Transverse colon (tissue), 4 donors: ENCODE measurements around the gene S100A10. TPM values are rescaled to one million over a fixed set of nuclear protein-coding genes. Genes with fewer than 3 reads are reported as not detected.
A peak's percentile ranks its signal among the peaks of the same experiment; 100 is the strongest.

Experiments used
- DNase-seq: peaks from one replicate; pipeline ENCODE4 v3.0.0-alpha.2; 2019
- H3K27ac ChIP-seq, 4 donors: fragments of 200-600 bp; sonication (generic); 2 replicates each; pipeline ENCODE4 v1.5.1; 2016 to 2018; ENCODE audit warnings: inconsistent platforms in 4 of 4
- H3K27me3 ChIP-seq: fragments of 200-600 bp; sonication (generic); 2 replicates; pipeline ENCODE4 v1.5.1; 2017; ENCODE audit warnings: inconsistent platforms
- H3K36me3 ChIP-seq, 4 donors: fragments of 200-600 bp; sonication (generic); 2 replicates each; pipeline ENCODE4 v1.5.1; 2017 to 2019; ENCODE audit warnings: inconsistent platforms in 4 of 4
- H3K4me1 ChIP-seq, 4 donors: fragments of 200-600 bp; sonication (generic); 2 replicates each; pipeline ENCODE4 v1.5.1; 2017 to 2020; ENCODE audit warnings: inconsistent platforms in 4 of 4
- H3K4me3 ChIP-seq, 4 donors: fragments of 200-600 bp; sonication (generic); 1 replicate in 1 of 4; 2 replicates in 3 of 4; pipeline versions ENCODE4 v1.5.1 to v1.6.1; 2017 to 2019; ENCODE audit warnings: inconsistent platforms in 4 of 4
- H3K9me3 ChIP-seq, 2 donors: fragments of 200-600 bp; sonication (generic); 2 replicates each; pipeline ENCODE4 v1.5.1; 2017 to 2019; ENCODE audit warnings: inconsistent platforms in 2 of 2
- EP300 ChIP-seq: sonication (generic); formaldehyde crosslinking; IDR thresholded peaks from one replicate; pipeline ENCODE4 v1.6.1; 2017; ENCODE audit warnings: antibody characterized with exemption, low read depth
- POLR2A ChIP-seq: fragments of 450-650 bp; IDR thresholded peaks from one replicate; pipeline ENCODE4 v1.6.1; 2016; ENCODE audit warnings: antibody characterized with exemption, mild to moderate bottlenecking, moderate library complexity
- POLR2AphosphoS5 ChIP-seq, 3 donors: sonication (generic); formaldehyde crosslinking; IDR thresholded peaks; one replicate each; pipeline ENCODE4 v1.6.1; 2016; ENCODE audit warnings: antibody characterized with exemption in 3 of 3
- WGBS, 2 donors: methylation state at CpG; one replicate each; pipeline ENCODE4 v1.1.5; 2018; ENCODE audit warnings: low coverage in 1 of 2; 5-methylcytosine and 5-hydroxymethylcytosine counted together
- in situ Hi-C, 4 donors: fragments of 200-750 bp; cut with MboI; loops; one replicate each; pipeline versions ENCODE4 v1.15.0 to v1.15.1; 2017; ENCODE audit warnings: low sequenced_read_pairs in 3 of 4, low pct_ligation_motif_present in 1 of 4, low pct_unique_long_range_greater_than_20kb in 1 of 4
- intact Hi-C: fragments of 100-400 bp; cut with DNase I; formaldehyde crosslinking; loops from one replicate; pipeline ENCODE4 v1.15.1; 2023; ENCODE audit warnings: low total_unique reads
- total RNA-seq, 4 donors: library from RNA; depleted of rRNA; stranded (reverse); fragments of >200 nt; gene quantifications; one replicate each; pipeline ENCODE4 v1.1.0, GENCODE V29; 2016
- TF ChIP-seq, protein P1 (sequence below), 5 experiments: fragments of 200-600 bp in 3 of 5; fragments of 450-650 bp in 2 of 5; sonication (generic) in 3 of 5; IDR thresholded peaks; 1 replicate in 2 of 5; 2 replicates in 3 of 5; pipeline ENCODE4 v1.5.1; 2016 to 2017; ENCODE audit warnings: antibody characterized with exemption in 5 of 5, inconsistent platforms in 3 of 5, mild to moderate bottlenecking in 2 of 5, moderate library complexity in 1 of 5

The S100A10 gene
- total RNA-seq, 4 donors from 2014 or later, result 59.1 to 289 (median 251) TPM

DNA sequence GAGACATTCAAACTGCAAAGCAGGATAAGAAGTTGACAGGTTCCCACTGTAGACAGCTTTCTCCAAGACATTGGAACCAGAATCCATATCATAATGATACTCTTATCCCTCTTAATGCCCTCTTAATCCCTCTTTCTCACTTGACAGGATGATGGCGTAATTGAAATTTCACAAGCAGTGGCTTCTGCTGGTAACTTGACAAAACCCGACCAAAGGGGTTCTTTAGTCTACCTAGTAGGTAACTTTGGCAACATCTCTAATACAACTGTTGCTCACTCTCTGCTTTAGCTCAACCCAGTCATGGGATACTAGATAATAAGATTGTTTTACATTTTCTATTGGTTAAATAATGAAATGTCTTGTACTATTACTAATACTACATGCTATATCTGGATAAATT, 34.7 kb downstream of the S100A10 start:
- H3K4me3 ChIP-seq, result no peak overlapping the region
- peaks cover 0 to 34% (median 16%) of the 10 kb centered on the region in 4 donors for H3K4me1 ChIP-seq
- intact Hi-C loops, result no loop called here
- H3K36me3 ChIP-seq, result peaks cover 0 to 3% (median 0%) of the 10 kb centered on the region in 4 donors
- TF ChIP-seq POLR2A (no peak), POLR2AphosphoS5 (IDR thresholded peaks at IDR 0.05) (no peak), EP300 (no peak)
- TF ChIP-seq, protein P1, sequence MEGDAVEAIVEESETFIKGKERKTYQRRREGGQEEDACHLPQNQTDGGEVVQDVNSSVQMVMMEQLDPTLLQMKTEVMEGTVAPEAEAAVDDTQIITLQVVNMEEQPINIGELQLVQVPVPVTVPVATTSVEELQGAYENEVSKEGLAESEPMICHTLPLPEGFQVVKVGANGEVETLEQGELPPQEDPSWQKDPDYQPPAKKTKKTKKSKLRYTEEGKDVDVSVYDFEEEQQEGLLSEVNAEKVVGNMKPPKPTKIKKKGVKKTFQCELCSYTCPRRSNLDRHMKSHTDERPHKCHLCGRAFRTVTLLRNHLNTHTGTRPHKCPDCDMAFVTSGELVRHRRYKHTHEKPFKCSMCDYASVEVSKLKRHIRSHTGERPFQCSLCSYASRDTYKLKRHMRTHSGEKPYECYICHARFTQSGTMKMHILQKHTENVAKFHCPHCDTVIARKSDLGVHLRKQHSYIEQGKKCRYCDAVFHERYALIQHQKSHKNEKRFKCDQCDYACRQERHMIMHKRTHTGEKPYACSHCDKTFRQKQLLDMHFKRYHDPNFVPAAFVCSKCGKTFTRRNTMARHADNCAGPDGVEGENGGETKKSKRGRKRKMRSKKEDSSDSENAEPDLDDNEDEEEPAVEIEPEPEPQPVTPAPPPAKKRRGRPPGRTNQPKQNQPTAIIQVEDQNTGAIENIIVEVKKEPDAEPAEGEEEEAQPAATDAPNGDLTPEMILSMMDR (IDR thresholded peaks at IDR 0.05), result no peak
- no peaks in the 10 kb centered on the region for H3K9me3 ChIP-seq
- WGBS, 2 donors, result 72 to 87% methylated on average over 2 of the region's 2 CpGs
- in situ Hi-C loops, result no loop called here
- no peaks in the 10 kb centered on the region for H3K27me3 ChIP-seq
- no peak for DNase-seq
- H3K27ac ChIP-seq, result no peak overlapping the region

- Histone ChIP-seq H3K36me3 (peaks cover 0 to 3% (median 0%) of the 10 kb centered on the region in 4 donors), H3K9me3 (no peaks in the 10 kb centered on the region), H3K27me3 (no peaks in the 10 kb centered on the region), H3K27ac (no peak overlapping the region), H3K4me1 (peaks cover 0 to 25% (median 12%) of the 10 kb centered on the region in 4 donors), H3K4me3 (no peak overlapping the region)
- in situ Hi-C loops, result no loop called here
- intact Hi-C loops, result no loop called here
- no peak for DNase-seq
- TF ChIP-seq, protein P1 (IDR thresholded peaks at IDR 0.05), result no peak
- no peak for TF ChIP-seq POLR2A
- TF ChIP-seq EP300, result no peak
- no peak for TF ChIP-seq POLR2AphosphoS5 (IDR thresholded peaks at IDR 0.05)
- WGBS, 2 donors, result 77 to 84% methylated on average over 3 of the region's 3 CpGs
These were observed 36.6 kb downstream of the S100A10 start for GRCh38 chr1:151956957-151957497.

DNA sequence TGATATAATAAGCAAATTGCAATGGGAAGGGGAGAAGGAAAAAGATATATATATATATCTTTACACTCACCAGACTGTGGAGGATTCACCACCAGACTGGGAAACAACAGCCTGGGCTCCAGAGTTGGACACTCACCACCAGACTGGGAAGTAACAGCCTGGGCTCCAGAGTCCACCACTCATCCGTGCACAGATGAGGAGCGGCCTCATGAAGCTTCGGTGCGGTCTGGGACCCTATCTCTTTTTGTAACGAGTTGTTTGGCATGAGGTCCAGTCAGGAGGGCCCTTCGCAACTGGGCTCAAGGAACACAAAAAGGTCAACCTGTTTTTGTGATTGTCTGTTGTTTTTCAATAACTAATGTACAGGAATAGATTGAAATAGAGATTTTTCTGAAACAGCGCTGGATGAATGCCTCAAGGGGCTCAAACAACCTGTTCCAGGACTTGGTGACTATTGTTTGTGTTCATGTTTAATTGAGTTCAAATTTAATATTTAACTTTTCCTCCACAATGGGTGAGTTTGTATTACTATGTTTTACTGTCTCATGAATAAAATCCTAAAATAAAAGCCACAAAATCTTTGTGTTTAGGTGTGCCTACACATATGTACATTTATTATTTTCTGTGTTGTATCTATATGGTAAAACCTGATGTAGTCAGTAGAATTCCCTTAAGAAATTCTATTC, 40.1 kb downstream of the S100A10 start:
- H3K9me3 ChIP-seq, result no peaks in the 10 kb centered on the region
- H3K4me3 ChIP-seq, result peak overlapping the region in 2 of 4 donors; percentile 6 to 20
- WGBS, 2 donors, result 59 to 65% methylated on average over 4 to 7 of the region's 7 CpGs
- peaks cover 0 to 11% (median 2%) of the 10 kb centered on the region in 4 donors for H3K4me1 ChIP-seq
- peaks cover 0 to 3% (median 0%) of the 10 kb centered on the region in 4 donors for H3K36me3 ChIP-seq
- intact Hi-C loops, result no loop called here
- in situ Hi-C loops, result no loop called here
- H3K27ac ChIP-seq, result peak overlapping the region; percentile 24 to 71 (median 48)
- H3K27me3 ChIP-seq, result no peaks in the 10 kb centered on the region
- TF ChIP-seq POLR2A, result peak; percentile 31
- TF ChIP-seq, protein P1 (IDR thresholded peaks at IDR 0.05), result no peak
- no peak for TF ChIP-seq EP300
- peak; percentile 52 for DNase-seq

DNA sequence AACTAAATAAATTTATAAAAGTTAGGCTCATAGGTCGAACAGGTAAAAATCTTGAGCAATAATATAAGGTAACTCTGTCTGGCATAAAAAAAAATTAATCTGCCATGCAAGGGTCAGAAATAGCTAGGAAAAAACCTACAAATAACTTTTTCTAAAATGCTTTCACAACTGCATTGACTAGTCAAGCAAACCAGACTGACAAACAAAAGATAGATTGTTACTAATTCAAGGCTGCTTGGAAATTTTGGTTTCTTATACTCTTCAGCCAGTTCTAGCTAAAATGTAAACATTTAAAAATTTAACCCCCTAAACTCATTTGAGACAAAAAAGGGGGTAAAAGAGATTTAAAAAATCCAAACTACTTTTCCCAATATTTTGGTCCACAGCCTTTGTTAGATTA, 40.8 kb downstream of the S100A10 start:
- WGBS, 2 donors, result 30 to 35% methylated on average over 1 of the region's 1 CpG
- TF ChIP-seq, protein P1 (IDR thresholded peaks at IDR 0.05), result no peak
- TF ChIP-seq POLR2A, result no peak
- no peak for TF ChIP-seq POLR2AphosphoS5 (IDR thresholded peaks at IDR 0.05)
- no peak for TF ChIP-seq EP300
- no peak for DNase-seq
- no peaks in the 10 kb centered on the region for H3K9me3 ChIP-seq
- peak overlapping the region in 3 of 4 donors; percentile 34 to 71 (median 63) for H3K27ac ChIP-seq
- in situ Hi-C loops (no loop called here), intact Hi-C loops (no loop called here)
- H3K4me1 ChIP-seq, result peaks cover 0 to 11% (median 2%) of the 10 kb centered on the region in 4 donors
- H3K4me3 ChIP-seq, result peak overlapping the region in 2 of 4 donors; percentile 3 to 20
- no peaks in the 10 kb centered on the region for H3K27me3 ChIP-seq
- H3K36me3 ChIP-seq, result peaks cover 0 to 3% (median 0%) of the 10 kb centered on the region in 4 donors
